ENCODE measurements around the gene SYNE1.

Gene SYNE1

GRCh38 chr6:152277826-152278329 is 359.3 kb downstream of the SYNE1 start:
- DNase-seq (ENCODE audit: low read depth in 2 of 2) = no peak

- no peak for DNase-seq (ENCODE audit: low read depth in 2 of 2)
These were observed 363.5 kb downstream of the SYNE1 start for GRCh38 chr6:152273638-152274037.

- DNase-seq (ENCODE audit: low read depth in 2 of 2) = no peak
These were observed 364.2 kb downstream of the SYNE1 start for GRCh38 chr6:152273002-152273401.

- DNase-seq (ENCODE audit: low read depth in 2 of 2) = no peak
These were observed 364.7 kb downstream of the SYNE1 start for GRCh38 chr6:152272486-152272885.

GRCh38 chr6:152271776-152272464 is 365.2 kb downstream of the SYNE1 start:
- DNase-seq (ENCODE audit: low read depth in 2 of 2) = no peak

- no peak for DNase-seq (ENCODE audit: low read depth in 2 of 2)
These were observed 366.7 kb downstream of the SYNE1 start for GRCh38 chr6:152270301-152270925.

- DNase-seq (ENCODE audit: low read depth in 2 of 2) = no peak
These were observed 368.2 kb downstream of the SYNE1 start for GRCh38 chr6:152268846-152269442.

- peak in 1 of 2 donors; percentile 10 for DNase-seq (ENCODE audit: low read depth in 2 of 2)
These were observed 369.0 kb downstream of the SYNE1 start for GRCh38 chr6:152267967-152268845.

- no peak for DNase-seq (ENCODE audit: low read depth in 2 of 2)
These were observed 371.5 kb downstream of the SYNE1 start for GRCh38 chr6:152265651-152266050.

- DNase-seq (ENCODE audit: low read depth in 2 of 2) = no peak
These were observed 373.6 kb downstream of the SYNE1 start for GRCh38 chr6:152263582-152263981.

- no peak for DNase-seq (ENCODE audit: low read depth in 2 of 2)
These were observed 376.0 kb downstream of the SYNE1 start for GRCh38 chr6:152261179-152261578.

- DNase-seq (ENCODE audit: low read depth in 2 of 2) = no peak
These were observed 377.9 kb downstream of the SYNE1 start for GRCh38 chr6:152259234-152259633.

GRCh38 chr6:152257581-152257980 is 379.6 kb downstream of the SYNE1 start:
- no peak for DNase-seq (ENCODE audit: low read depth in 2 of 2)

GRCh38 chr6:152250127-152250526 is 387.0 kb downstream of the SYNE1 start:
- no peak for DNase-seq (ENCODE audit: low read depth in 2 of 2)

GRCh38 chr6:152248980-152249379 is 388.2 kb downstream of the SYNE1 start:
- DNase-seq (ENCODE audit: low read depth in 2 of 2) = no peak

- no peak for DNase-seq (ENCODE audit: low read depth in 2 of 2)
These were observed 390.4 kb downstream of the SYNE1 start for GRCh38 chr6:152246554-152247337.

- DNase-seq (ENCODE audit: low read depth in 2 of 2) = no peak
These were observed 392.0 kb downstream of the SYNE1 start for GRCh38 chr6:152244998-152245630.

GRCh38 chr6:152241013-152241766 is 396.0 kb downstream of the SYNE1 start:
- no peak for DNase-seq (ENCODE audit: low read depth in 2 of 2)

- no peak for DNase-seq (ENCODE audit: low read depth in 2 of 2)
These were observed 396.7 kb downstream of the SYNE1 start for GRCh38 chr6:152240436-152240835.

Data from activated CD4-positive, alpha-beta T cell treated with anti-CD3 and anti-CD28 coated beads for 24 hours (primary cell).